Neutrophil (primary cell): Measurements from ENCODE around the gene FXYD4.
"Not testable (repeated sequence)": the region's sequence is repeated elsewhere in the genome, so short reads cannot be mapped to it uniquely, and the experiment has no call there.

Experiments
- H3K27ac ChIP-seq: fragments of 200-600 bp; sonication (generic); 2 replicates; pipeline ENCODE4 v1.5.1; 2016; ENCODE audit warnings: mild to moderate bottlenecking, moderate library complexity
- H3K27me3 ChIP-seq: fragments of 200-600 bp; sonication (generic); 2 replicates; pipeline ENCODE4 v1.6.0; 2016; ENCODE audit warnings: mild to moderate bottlenecking
- H3K36me3 ChIP-seq: fragments of 200-600 bp; sonication (generic); 2 replicates; pipeline ENCODE4 v1.5.1; 2017
- H3K4me1 ChIP-seq, 2 experiments: fragments of 200-600 bp in 1 of 2; sonication (generic) in 1 of 2; 1 replicate in 1 of 2; 2 replicates in 1 of 2; pipeline versions ENCODE4 v1.5.1 to v1.6.1; 2013 to 2016; ENCODE audit warnings: low read depth in 1 of 2, low read length in 1 of 2, mild to moderate bottlenecking in 1 of 2, moderate library complexity in 1 of 2; ENCODE audit not compliant: control insufficient read depth in 1 of 2, insufficient read depth in 1 of 2
- H3K4me3 ChIP-seq, 2 experiments: fragments of 200-600 bp in 1 of 2; sonication (generic) in 1 of 2; 1 replicate in 1 of 2; 2 replicates in 1 of 2; pipeline ENCODE4 v1.5.1; 2013 to 2016; ENCODE audit warnings: low read depth in 1 of 2, low read length in 1 of 2, mild to moderate bottlenecking in 1 of 2, moderate library complexity in 1 of 2
- H3K9me3 ChIP-seq: fragments of 200-600 bp; sonication (generic); 2 replicates; pipeline ENCODE4 v1.5.1; 2016
- CTCF ChIP-seq: fragments of 200-600 bp; sonication (generic); IDR thresholded peaks from 2 replicates; pipeline ENCODE4 v1.5.1; 2016; ENCODE audit warnings: antibody characterized with exemption

Gene FXYD4

GRCh38 chr10:43417950-43418768 lies 46.7 kb downstream of the FXYD4 start:
- H3K4me3 ChIP-seq, result peak overlapping the region; percentile 16 to 31
- H3K9me3 ChIP-seq, result no peaks in the 10 kb centered on the region
- no peak for TF ChIP-seq CTCF
- H3K27ac ChIP-seq, result peak overlapping the region; percentile 97
- peaks cover 51 to 52% of the 10 kb centered on the region in 2 experiments for H3K4me1 ChIP-seq
- no peaks in the 10 kb centered on the region for H3K36me3 ChIP-seq
- H3K27me3 ChIP-seq, result no peaks in the 10 kb centered on the region

DNA sequence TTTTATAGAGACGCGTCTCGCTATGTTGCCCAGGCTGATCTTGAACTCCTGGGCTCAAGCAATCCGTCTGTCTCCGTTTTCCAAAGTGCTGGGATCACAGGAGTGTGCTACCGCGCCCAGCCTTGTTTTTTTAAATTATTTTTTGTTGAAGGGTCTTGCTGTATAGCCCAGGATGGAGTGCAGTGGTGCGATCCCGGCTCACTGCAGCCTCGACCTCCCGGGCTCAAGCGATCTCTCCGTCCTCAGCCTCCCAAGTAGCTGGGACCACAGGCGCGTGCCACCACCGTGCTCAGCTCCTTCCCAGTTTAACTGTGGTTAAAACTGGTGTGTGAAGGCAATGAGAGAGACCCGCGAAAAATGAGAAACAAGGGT lies 48.5 kb downstream of the FXYD4 start:
- Histone ChIP-seq H3K9me3 (no peaks in the 10 kb centered on the region), H3K4me1 (peaks cover 51 to 52% of the 10 kb centered on the region in 2 experiments), H3K27me3 (no peaks in the 10 kb centered on the region), H3K36me3 (no peaks in the 10 kb centered on the region), H3K4me3 (peak overlapping the region; percentile 78 to 84), H3K27ac (peak overlapping the region; percentile 97)
- TF ChIP-seq CTCF, result no peak

- H3K36me3 ChIP-seq, result no peaks in the 10 kb centered on the region
- peaks cover 51 to 52% of the 10 kb centered on the region in 2 experiments for H3K4me1 ChIP-seq
- H3K27me3 ChIP-seq, result no peaks in the 10 kb centered on the region
- peak; percentile 28 for TF ChIP-seq CTCF
- H3K27ac ChIP-seq, result peak overlapping the region; percentile 97
- H3K9me3 ChIP-seq, result no peaks in the 10 kb centered on the region
- H3K4me3 ChIP-seq, result peak overlapping the region; percentile 78 to 84
Observed at GRCh38 chr10:43420369-43421200, 49.1 kb downstream of the FXYD4 start.

DNA sequence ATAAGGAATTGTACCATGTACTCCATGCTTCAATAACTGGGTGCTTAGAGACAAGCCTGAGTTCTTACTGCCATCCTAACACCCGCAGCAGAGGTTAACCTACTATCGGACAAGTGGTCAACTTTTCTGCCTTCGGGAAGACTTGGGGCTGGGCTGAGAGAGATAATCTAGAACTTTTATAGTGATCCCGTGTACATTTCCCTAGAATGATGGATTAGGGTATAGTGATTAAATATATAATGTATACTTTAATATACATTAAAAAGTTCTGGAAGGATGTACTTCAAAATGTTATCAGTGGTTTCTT lies 49.7 kb downstream of the FXYD4 start:
- Histone ChIP-seq H3K27ac (peak overlapping the region; percentile 97), H3K9me3 (no peaks in the 10 kb centered on the region), H3K4me3 (peak overlapping the region; percentile 78 to 84), H3K27me3 (no peaks in the 10 kb centered on the region), H3K4me1 (peaks cover 49 to 50% of the 10 kb centered on the region in 2 experiments), H3K36me3 (no peaks in the 10 kb centered on the region)
- no peak for TF ChIP-seq CTCF

DNA sequence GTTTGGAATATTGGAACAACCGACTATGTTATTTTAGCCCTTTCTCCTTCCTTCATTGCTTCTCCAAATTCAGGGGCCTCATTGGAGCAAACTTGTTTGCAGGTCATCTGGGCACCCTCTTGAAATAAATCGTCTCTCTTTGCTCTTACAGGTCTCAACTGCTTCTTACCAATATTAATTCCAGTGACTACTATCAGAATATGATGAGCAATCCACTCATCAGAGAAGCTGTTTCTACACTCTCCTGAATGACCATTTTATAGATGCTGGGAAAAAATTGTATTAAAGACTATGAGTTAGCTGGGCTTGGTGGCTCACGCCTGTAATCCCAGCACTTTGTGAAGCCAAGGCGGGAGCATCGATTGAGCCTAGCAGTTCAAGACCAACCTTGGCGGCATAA lies 50.1 kb downstream of the FXYD4 start:
- H3K9me3 ChIP-seq, result no peaks in the 10 kb centered on the region
- H3K27ac ChIP-seq, result peak overlapping the region; percentile 97
- H3K27me3 ChIP-seq, result no peaks in the 10 kb centered on the region
- TF ChIP-seq CTCF, result no peak
- peak overlapping the region; percentile 78 to 84 for H3K4me3 ChIP-seq
- no peaks in the 10 kb centered on the region for H3K36me3 ChIP-seq
- peaks cover 45 to 49% of the 10 kb centered on the region in 2 experiments for H3K4me1 ChIP-seq

DNA sequence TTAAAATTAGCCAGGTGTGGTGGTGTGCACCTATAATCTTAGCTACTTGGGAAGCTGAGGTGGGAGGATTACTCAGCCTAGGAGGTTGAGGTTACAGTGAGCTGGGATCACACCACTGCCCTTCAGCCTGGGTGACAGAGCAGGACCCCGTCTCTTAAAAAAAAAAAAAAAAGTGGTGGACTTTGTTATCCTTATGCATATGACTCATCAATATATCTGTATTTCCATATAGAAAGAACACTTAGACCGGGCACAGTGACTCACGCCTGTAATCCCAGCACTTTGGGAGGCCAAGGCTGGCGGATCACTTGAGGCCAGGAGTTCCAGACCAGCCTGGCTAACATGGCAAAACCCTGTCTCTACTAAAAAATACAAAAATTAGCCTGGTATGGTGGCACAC lies 50.5 kb downstream of the FXYD4 start:
- peak overlapping the region; percentile 97 for H3K27ac ChIP-seq
- H3K4me1 ChIP-seq, result peaks cover 43 to 48% of the 10 kb centered on the region in 2 experiments
- not testable (repeated sequence) for H3K27me3 ChIP-seq

More for the DNA sequence above, 50.5 kb downstream of the FXYD4 start:
- H3K9me3 ChIP-seq, H3K4me3 ChIP-seq, H3K36me3 ChIP-seq: not testable (repeated sequence)
